ENCODE data around the gene EBF4.

EBF4 gene

GRCh38 chr20:2692036-2692885 is at the start of gene EBF4:
Gene EBF4, plus strand, starts transcription at chr20:2692780. Its CDS starts 866 bp downstream, at chr20:2693646.
- DNase-seq (ENCODE audit: low read depth), result no peak
- no peak for TF ChIP-seq CTCF (IDR thresholded peaks at IDR 0.05; ENCODE audit: low read depth, low read length, missing control alignments)
- no peak within 1 kb of the TSS; the same call in 1 of the 2 replicates for H3K4me3 ChIP-seq (ENCODE audit: low read depth, low read length)

GRCh38 chr20:2643708-2644107 is 48.9 kb upstream of the EBF4 start:
- H3K4me3 ChIP-seq (ENCODE audit: low read depth, low read length), result no peak overlapping the region
- DNase-seq (ENCODE audit: low read depth), result no peak
- TF ChIP-seq CTCF (IDR thresholded peaks at IDR 0.05; ENCODE audit: low read depth, low read length, missing control alignments), result no peak

GRCh38 chr20:2651772-2652723 is 40.5 kb upstream of the EBF4 start, which contains the start of gene NOP56:
Gene NOP56, plus strand, starts transcription at chr20:2652632. Its CDS starts 29 bp downstream, at chr20:2652661.
- no peak for TF ChIP-seq CTCF (IDR thresholded peaks at IDR 0.05; ENCODE audit: low read depth, low read length, missing control alignments)
- peak; percentile 70 for DNase-seq (ENCODE audit: low read depth)
- H3K4me3 ChIP-seq (ENCODE audit: low read depth, low read length), result peak within 1 kb of the TSS; percentile 85

- TF ChIP-seq CTCF (IDR thresholded peaks at IDR 0.05; ENCODE audit: low read depth, low read length, missing control alignments), result no peak
Measured at GRCh38 chr20:2652724-2653555, 39.6 kb upstream of the EBF4 start.

GRCh38 chr20:2653556-2654383 is 38.8 kb upstream of the EBF4 start:
- H3K4me3 ChIP-seq (ENCODE audit: low read depth, low read length), result peak overlapping the region; percentile 85
- no peak for DNase-seq (ENCODE audit: low read depth)
- no peak for TF ChIP-seq CTCF (IDR thresholded peaks at IDR 0.05; ENCODE audit: low read depth, low read length, missing control alignments)

More at GRCh38 chr20:2652724-2653555, 39.6 kb upstream of the EBF4 start:
- no peak for DNase-seq (ENCODE audit: low read depth)
- peak overlapping the region; percentile 85 for H3K4me3 ChIP-seq (ENCODE audit: low read depth, low read length)

All from GM12864 (cell line).